Liver (tissue), 9 donors: ENCODE data around the gene MPST. TPM values are rescaled to one million over a fixed set of nuclear protein-coding genes. Genes with fewer than 3 reads are reported as not detected.

Source experiments
- DNase-seq: peaks from one replicate; pipeline ENCODE4 v3.0.0-alpha.2; 2017; ENCODE audit warnings: low spot score
- H3K27ac ChIP-seq, 2 donors: one replicate each; pipeline ENCODE4 v1.7.0; 2013; ENCODE audit warnings: inconsistent platforms in 2 of 2, low read length in 2 of 2, control low read depth in 1 of 2, low read depth in 1 of 2, mild to moderate bottlenecking in 1 of 2
- H3K27me3 ChIP-seq, 4 donors: one replicate each; pipeline versions ENCODE4 v1.6.1 to v1.7.0; 2013; ENCODE audit warnings: low read length in 3 of 4, inconsistent platforms in 1 of 4, mild to moderate bottlenecking in 1 of 4, moderate library complexity in 1 of 4; ENCODE audit not compliant: control insufficient read depth in 4 of 4, insufficient read depth in 4 of 4
- H3K36me3 ChIP-seq, 4 donors: one replicate each; pipeline versions ENCODE4 v1.6.1 to v1.7.0; 2013; ENCODE audit warnings: low read length in 3 of 4, mild to moderate bottlenecking in 3 of 4, low read depth in 1 of 4, moderate library complexity in 1 of 4; ENCODE audit not compliant: control insufficient read depth in 4 of 4, insufficient read depth in 3 of 4
- H3K4me1 ChIP-seq, 4 donors: one replicate each; pipeline versions ENCODE4 v1.6.1 to v1.7.0; 2013; ENCODE audit warnings: low read length in 3 of 4, mild to moderate bottlenecking in 3 of 4, moderate library complexity in 1 of 4; ENCODE audit not compliant: control insufficient read depth in 4 of 4, insufficient read depth in 4 of 4
- H3K4me3 ChIP-seq, 3 donors: one replicate each; pipeline versions ENCODE4 v1.6.1 to v1.7.0; 2013; ENCODE audit warnings: low read length in 3 of 3, control low read depth in 1 of 3, low read depth in 1 of 3, mild to moderate bottlenecking in 1 of 3
- H3K9ac ChIP-seq, 2 donors: one replicate each; pipeline ENCODE4 v1.7.0; 2013; ENCODE audit warnings: low read length in 2 of 2, mild to moderate bottlenecking in 2 of 2, moderate library complexity in 2 of 2, control low read depth in 1 of 2, low read depth in 1 of 2
- H3K9me3 ChIP-seq, 4 donors: one replicate each; pipeline versions ENCODE4 v1.6.1 to v1.7.0; 2013; ENCODE audit warnings: low read length in 3 of 4; ENCODE audit not compliant: control insufficient read depth in 4 of 4
- EGR1 ChIP-seq, 2 donors: IDR thresholded peaks; 2 replicates each; pipeline ENCODE4 v1.6.1; 2016 to 2018; ENCODE audit warnings: antibody characterized with exemption in 2 of 2, low read depth in 2 of 2
- FOXA1 ChIP-seq: IDR thresholded peaks from 2 replicates; pipeline ENCODE4 v1.6.1; 2016; ENCODE audit warnings: antibody characterized with exemption
- FOXA2 ChIP-seq: IDR thresholded peaks from 2 replicates; pipeline ENCODE4 v1.6.1; 2016; ENCODE audit warnings: antibody characterized with exemption
- GABPA ChIP-seq, 2 donors: IDR thresholded peaks in 1 of 2; conservative IDR thresholded peaks in 1 of 2; 2 replicates each; pipeline ENCODE4 v1.6.1; 2016; ENCODE audit warnings: antibody characterized with exemption in 2 of 2, mild to moderate bottlenecking in 1 of 2, moderate library complexity in 1 of 2
- HNF4A ChIP-seq, 2 donors: conservative IDR thresholded peaks; 2 replicates each; pipeline ENCODE4 v1.6.1; 2016; ENCODE audit warnings: antibody characterized with exemption in 2 of 2, mild to moderate bottlenecking in 2 of 2
- HNF4G ChIP-seq: IDR thresholded peaks from 2 replicates; pipeline ENCODE4 v1.6.1; 2016; ENCODE audit warnings: antibody characterized with exemption
- JUND ChIP-seq, 2 donors: IDR thresholded peaks; 2 replicates each; pipeline ENCODE4 v1.6.1; 2016; ENCODE audit warnings: antibody characterized with exemption in 2 of 2
- NR2F2 ChIP-seq: IDR thresholded peaks from 2 replicates; pipeline ENCODE4 v1.6.1; 2016; ENCODE audit warnings: antibody characterized with exemption
- RAD21 ChIP-seq, 2 donors: IDR thresholded peaks; 2 replicates each; pipeline ENCODE4 v1.6.1; 2016; ENCODE audit warnings: antibody characterized with exemption in 2 of 2, mild to moderate bottlenecking in 2 of 2
- RXRA ChIP-seq, 2 donors: IDR thresholded peaks; 2 replicates each; pipeline ENCODE4 v1.6.1; 2017 to 2018; ENCODE audit warnings: antibody characterized with exemption in 2 of 2, mild to moderate bottlenecking in 1 of 2
- SP1 ChIP-seq: IDR thresholded peaks from 2 replicates; pipeline ENCODE4 v1.6.1; 2018; ENCODE audit warnings: antibody characterized with exemption, mild to moderate bottlenecking
- YY1 ChIP-seq: IDR thresholded peaks from 2 replicates; pipeline ENCODE4 v1.6.1; 2016; ENCODE audit warnings: antibody characterized with exemption, mild to moderate bottlenecking
- WGBS: extraction: QIAGEN DNeasy Blood & Tissue Kit; methylation state at CpG from one replicate; pipeline ENCODE4 v1.1.7; 2013; 5-methylcytosine and 5-hydroxymethylcytosine counted together
- polyA plus RNA-seq, 2 donors: library from polyadenylated mRNA; stranded (reverse) in 1 of 2; unstranded in 1 of 2; fragments of 200-250 nt in 1 of 2; fragments of >200 nt in 1 of 2; fragmentation: Nextera tagmentation in 1 of 2; extraction: Ambion mirVana in 1 of 2; gene quantifications; one replicate each; pipeline versions ENCODE4 v1.2.1 to v1.2.3, GENCODE V29; 2013 to 2015
- total RNA-seq, 2 donors: library from RNA; depleted of rRNA; stranded (reverse); fragments of >200 nt; gene quantifications; one replicate each; pipeline ENCODE4 v1.2.3, GENCODE V29; 2014
- TF ChIP-seq, protein P1 (sequence below): IDR thresholded peaks from 2 replicates; pipeline ENCODE4 v1.6.1; 2016; ENCODE audit warnings: antibody characterized with exemption
- TF ChIP-seq, protein P2 (sequence below): fragments of 150-350 bp; IDR thresholded peaks from 2 replicates; pipeline ENCODE4 v1.5.1; 2017; ENCODE audit warnings: improper control_type of control experiment, low read depth, low read length; ENCODE audit not compliant: missing input control
- TF ChIP-seq, protein P3 (sequence below): IDR thresholded peaks from 2 replicates; pipeline ENCODE4 v1.6.1; 2016; ENCODE audit warnings: antibody characterized with exemption
- TF ChIP-seq, protein P4 (sequence below): IDR thresholded peaks from 2 replicates; pipeline ENCODE4 v1.6.1; 2016; ENCODE audit warnings: antibody characterized with exemption, mild to moderate bottlenecking
- donor health status: healthy.
- donor health status: healthy.
- donor health status: healthy.
- donor health status: healthy.
- donor health status: healthy.

MPST gene
- total and polyA plus RNA-seq, 4 donors = 124 to 277 (median 199) TPM

DNA sequence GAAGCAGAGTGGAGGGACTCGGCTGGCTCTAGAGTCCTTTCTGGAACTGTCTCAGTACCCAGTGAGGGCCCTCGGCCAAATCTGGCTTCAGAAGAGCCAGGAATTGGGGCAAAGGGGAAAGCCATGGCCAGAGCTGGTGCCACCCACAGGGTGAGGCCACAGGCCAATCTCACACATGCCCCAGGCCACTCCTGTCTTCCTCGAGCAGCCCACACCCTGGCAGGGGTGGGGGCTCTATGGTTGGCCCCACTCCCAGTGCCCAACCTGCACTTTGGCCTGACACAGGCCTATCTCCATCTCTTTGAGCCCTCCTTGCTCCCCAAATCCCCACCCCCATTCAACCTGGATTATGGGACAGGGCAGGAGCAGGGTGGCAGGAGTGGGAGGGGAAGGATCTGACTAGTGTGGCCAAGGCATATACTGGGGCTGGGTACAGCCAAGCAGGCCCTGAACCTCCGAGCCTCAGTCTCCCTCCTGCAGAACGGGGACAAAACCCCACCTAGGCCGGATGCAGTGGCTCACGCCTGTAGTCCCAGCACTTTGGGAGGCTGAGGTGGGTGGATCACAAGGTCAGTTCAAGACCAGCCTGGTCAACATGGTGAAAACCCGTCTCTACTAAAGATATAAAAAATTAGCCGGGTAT is 7.2 kb upstream of the MPST start:
- Histone ChIP-seq H3K27ac (peak overlapping the region; percentile 68 to 70), H3K9ac (no peak overlapping the region), H3K4me1 (peaks cover 26 to 71% (median 54%) of the 10 kb centered on the region in 4 donors), H3K9me3 (no peaks in the 10 kb centered on the region), H3K27me3 (no peaks in the 10 kb centered on the region), H3K4me3 (no peak overlapping the region), H3K36me3 (peaks cover 0 to 5% (median 0%) of the 10 kb centered on the region in 4 donors)
- TF ChIP-seq HNF4G (peak; percentile 70), NR2F2 (peak; percentile 39), RXRA (IDR thresholded peaks at IDR 0.05) (peak; percentile 91 to 97), SP1 (peak; percentile 92), EGR1 (IDR thresholded peaks at IDR 0.05; ENCODE audit: low read depth in 2 of 2) (peak in 1 of 2 donors; percentile 32), JUND (IDR thresholded peaks at IDR 0.05) (peak in 1 of 2 donors; percentile 60), FOXA1 (peak; percentile 3), RAD21 (IDR thresholded peaks at IDR 0.05) (peak in 1 of 2 donors; percentile 55), FOXA2 (no peak), HNF4A (conservative IDR thresholded peaks at IDR 0.05) (peak; percentile 87 to 93), YY1 (peak; percentile 50)
- TF ChIP-seq, protein P1, sequence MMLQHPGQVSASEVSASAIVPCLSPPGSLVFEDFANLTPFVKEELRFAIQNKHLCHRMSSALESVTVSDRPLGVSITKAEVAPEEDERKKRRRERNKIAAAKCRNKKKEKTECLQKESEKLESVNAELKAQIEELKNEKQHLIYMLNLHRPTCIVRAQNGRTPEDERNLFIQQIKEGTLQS = no peak
- TF ChIP-seq, protein P2, sequence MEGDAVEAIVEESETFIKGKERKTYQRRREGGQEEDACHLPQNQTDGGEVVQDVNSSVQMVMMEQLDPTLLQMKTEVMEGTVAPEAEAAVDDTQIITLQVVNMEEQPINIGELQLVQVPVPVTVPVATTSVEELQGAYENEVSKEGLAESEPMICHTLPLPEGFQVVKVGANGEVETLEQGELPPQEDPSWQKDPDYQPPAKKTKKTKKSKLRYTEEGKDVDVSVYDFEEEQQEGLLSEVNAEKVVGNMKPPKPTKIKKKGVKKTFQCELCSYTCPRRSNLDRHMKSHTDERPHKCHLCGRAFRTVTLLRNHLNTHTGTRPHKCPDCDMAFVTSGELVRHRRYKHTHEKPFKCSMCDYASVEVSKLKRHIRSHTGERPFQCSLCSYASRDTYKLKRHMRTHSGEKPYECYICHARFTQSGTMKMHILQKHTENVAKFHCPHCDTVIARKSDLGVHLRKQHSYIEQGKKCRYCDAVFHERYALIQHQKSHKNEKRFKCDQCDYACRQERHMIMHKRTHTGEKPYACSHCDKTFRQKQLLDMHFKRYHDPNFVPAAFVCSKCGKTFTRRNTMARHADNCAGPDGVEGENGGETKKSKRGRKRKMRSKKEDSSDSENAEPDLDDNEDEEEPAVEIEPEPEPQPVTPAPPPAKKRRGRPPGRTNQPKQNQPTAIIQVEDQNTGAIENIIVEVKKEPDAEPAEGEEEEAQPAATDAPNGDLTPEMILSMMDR = no peak
- TF ChIP-seq, protein P3, sequence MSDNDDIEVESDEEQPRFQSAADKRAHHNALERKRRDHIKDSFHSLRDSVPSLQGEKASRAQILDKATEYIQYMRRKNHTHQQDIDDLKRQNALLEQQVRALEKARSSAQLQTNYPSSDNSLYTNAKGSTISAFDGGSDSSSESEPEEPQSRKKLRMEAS = peak; percentile 86
- TF ChIP-seq, protein P4, sequence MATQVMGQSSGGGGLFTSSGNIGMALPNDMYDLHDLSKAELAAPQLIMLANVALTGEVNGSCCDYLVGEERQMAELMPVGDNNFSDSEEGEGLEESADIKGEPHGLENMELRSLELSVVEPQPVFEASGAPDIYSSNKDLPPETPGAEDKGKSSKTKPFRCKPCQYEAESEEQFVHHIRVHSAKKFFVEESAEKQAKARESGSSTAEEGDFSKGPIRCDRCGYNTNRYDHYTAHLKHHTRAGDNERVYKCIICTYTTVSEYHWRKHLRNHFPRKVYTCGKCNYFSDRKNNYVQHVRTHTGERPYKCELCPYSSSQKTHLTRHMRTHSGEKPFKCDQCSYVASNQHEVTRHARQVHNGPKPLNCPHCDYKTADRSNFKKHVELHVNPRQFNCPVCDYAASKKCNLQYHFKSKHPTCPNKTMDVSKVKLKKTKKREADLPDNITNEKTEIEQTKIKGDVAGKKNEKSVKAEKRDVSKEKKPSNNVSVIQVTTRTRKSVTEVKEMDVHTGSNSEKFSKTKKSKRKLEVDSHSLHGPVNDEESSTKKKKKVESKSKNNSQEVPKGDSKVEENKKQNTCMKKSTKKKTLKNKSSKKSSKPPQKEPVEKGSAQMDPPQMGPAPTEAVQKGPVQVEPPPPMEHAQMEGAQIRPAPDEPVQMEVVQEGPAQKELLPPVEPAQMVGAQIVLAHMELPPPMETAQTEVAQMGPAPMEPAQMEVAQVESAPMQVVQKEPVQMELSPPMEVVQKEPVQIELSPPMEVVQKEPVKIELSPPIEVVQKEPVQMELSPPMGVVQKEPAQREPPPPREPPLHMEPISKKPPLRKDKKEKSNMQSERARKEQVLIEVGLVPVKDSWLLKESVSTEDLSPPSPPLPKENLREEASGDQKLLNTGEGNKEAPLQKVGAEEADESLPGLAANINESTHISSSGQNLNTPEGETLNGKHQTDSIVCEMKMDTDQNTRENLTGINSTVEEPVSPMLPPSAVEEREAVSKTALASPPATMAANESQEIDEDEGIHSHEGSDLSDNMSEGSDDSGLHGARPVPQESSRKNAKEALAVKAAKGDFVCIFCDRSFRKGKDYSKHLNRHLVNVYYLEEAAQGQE = no peak
- DNase-seq = no peak
- WGBS = 39% methylated on average over 9 of the region's 9 CpGs

DNA sequence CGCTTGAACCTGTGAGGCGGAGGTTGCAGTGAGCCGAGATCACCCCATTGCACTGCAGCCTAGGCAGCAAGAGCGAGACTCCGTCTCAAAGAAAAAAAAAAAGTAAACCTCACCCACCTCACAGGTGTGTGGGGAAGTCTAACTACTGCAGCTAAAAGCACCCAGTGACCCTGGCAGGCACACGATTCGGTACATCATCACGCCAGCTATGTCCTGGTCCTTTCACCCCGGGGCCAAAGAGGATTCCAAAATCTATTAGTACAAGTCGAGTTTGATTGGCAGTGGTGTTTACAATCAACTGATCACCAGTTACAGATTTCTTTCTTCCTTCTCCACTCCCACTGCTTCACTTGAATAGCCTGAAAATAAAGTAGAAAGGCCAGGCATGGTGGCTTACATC is 6.6 kb upstream of the MPST start:
- no peak for DNase-seq
- 40% methylated on average over 10 of the region's 10 CpGs for WGBS
- H3K27ac ChIP-seq = peak overlapping the region; percentile 68 to 70

More for the DNA sequence above, 6.6 kb upstream of the MPST start:
- Histone ChIP-seq H3K9me3 (no peaks in the 10 kb centered on the region), H3K4me1 (peaks cover 26 to 77% (median 60%) of the 10 kb centered on the region in 4 donors), H3K27me3 (no peaks in the 10 kb centered on the region), H3K4me3 (no peak overlapping the region), H3K9ac (no peak overlapping the region), H3K36me3 (peaks cover 0 to 5% (median 0%) of the 10 kb centered on the region in 4 donors)
- peak; percentile 10 for TF ChIP-seq HNF4G
- TF ChIP-seq SP1 = peak; percentile 20
- no peak for TF ChIP-seq YY1
- TF ChIP-seq, protein P2 = no peak
- TF ChIP-seq, protein P4 = peak; percentile 14
- peak; percentile 78 to 92 for TF ChIP-seq HNF4A (conservative IDR thresholded peaks at IDR 0.05)
- TF ChIP-seq FOXA2 = peak; percentile 43
- TF ChIP-seq GABPA (IDR thresholded peaks at IDR 0.05 in 1 of 2, conservative IDR thresholded peaks at IDR 0.05 in 1 of 2) = no peak
- TF ChIP-seq JUND (IDR thresholded peaks at IDR 0.05) = peak in 1 of 2 donors; percentile 17
- TF ChIP-seq RXRA (IDR thresholded peaks at IDR 0.05) = peak; percentile 16 to 77
- TF ChIP-seq, protein P3 = peak; percentile 43
